ENCODE results near the gene TLCD4. TPM values are rescaled to one million over a fixed set of nuclear protein-coding genes. Genes with fewer than 3 reads are reported as not detected.
A peak's percentile ranks its signal among the peaks of the same experiment; 100 is the strongest.
"Not testable (repeated sequence)": the region's sequence is repeated elsewhere in the genome, so short reads cannot be mapped to it uniquely, and the experiment has no call there.

TLCD4 gene, protein sequence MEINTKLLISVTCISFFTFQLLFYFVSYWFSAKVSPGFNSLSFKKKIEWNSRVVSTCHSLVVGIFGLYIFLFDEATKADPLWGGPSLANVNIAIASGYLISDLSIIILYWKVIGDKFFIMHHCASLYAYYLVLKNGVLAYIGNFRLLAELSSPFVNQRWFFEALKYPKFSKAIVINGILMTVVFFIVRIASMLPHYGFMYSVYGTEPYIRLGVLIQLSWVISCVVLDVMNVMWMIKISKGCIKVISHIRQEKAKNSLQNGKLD
- 0.32 and 0.75 TPM in 2 replicates for total RNA-seq (2014; rRNA removed)
- polyA plus RNA-seq (2012) = 0.41 TPM

GRCh38 chr1:95117207-95118066 lies at the start of gene TLCD4:
Gene TLCD4 (plus strand): TSS chr1:95117355. CDS start chr1:95143902, 26,547 bp downstream.
- peak; percentile 8 for DNase-seq (ENCODE audit: low read depth)

- DNase-seq (ENCODE audit: low read depth) = no peak
Measured at GRCh38 chr1:95067568-95067967, 49.6 kb upstream of the TLCD4 start.

GRCh38 chr1:95068956-95069709 lies 48.0 kb upstream of the TLCD4 start:
- no peak for DNase-seq (ENCODE audit: low read depth)

DNA sequence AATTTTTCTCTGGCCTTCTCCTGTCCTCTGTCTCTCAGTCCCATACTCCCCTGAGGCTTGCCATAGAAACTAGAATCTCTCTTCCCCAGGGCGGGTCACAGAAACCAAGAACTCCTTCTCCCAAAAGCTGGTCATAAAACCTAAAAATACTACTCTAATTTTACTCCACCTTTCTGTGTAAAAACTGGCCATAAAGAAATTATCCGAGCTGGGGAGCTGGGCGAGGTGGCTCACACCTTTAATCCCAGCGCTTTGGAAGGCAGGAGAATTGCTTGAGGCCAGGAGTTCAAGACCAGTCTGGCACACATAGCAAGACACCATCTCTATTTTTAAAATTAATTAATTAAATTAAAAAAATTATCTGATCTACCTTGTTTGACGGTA lies 47.5 kb upstream of the TLCD4 start:
- no peak for DNase-seq (ENCODE audit: low read depth)

GRCh38 chr1:95071539-95071938 lies 45.6 kb upstream of the TLCD4 start:
- DNase-seq (ENCODE audit: low read depth) = no peak

DNA sequence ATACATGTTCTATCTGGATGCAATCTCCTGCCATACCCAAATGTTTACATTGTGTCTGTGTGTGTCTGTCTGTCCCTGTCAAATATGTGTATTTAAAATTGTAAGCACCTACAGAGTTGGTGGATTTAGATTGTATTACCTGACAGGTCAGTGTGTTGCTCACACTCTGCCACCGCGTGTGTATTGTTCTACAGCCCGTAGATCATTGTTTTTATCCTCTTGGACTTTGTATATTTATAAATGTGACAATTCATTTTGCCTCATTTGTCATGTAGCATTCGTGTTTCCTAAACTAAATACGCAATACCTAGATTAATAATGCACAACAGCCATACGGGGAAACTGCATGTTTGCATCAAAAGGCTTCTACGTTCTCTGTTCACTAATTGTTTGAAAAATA lies 45.0 kb upstream of the TLCD4 start:
- no peak for DNase-seq (ENCODE audit: low read depth)

GRCh38 chr1:95072532-95073419 lies 44.4 kb upstream of the TLCD4 start, which contains the start of gene ALG14:
Gene ALG14 (minus strand): TSS chr1:95072951. CDS start chr1:95072898, 53 bp downstream.
- DNase-seq (ENCODE audit: low read depth) = peak; percentile 94

- DNase-seq (ENCODE audit: low read depth) = no peak
Measured at GRCh38 chr1:95073446-95073845, 43.7 kb upstream of the TLCD4 start.

GRCh38 chr1:95076034-95076433 lies 41.1 kb upstream of the TLCD4 start:
- DNase-seq (ENCODE audit: low read depth) = no peak

DNA sequence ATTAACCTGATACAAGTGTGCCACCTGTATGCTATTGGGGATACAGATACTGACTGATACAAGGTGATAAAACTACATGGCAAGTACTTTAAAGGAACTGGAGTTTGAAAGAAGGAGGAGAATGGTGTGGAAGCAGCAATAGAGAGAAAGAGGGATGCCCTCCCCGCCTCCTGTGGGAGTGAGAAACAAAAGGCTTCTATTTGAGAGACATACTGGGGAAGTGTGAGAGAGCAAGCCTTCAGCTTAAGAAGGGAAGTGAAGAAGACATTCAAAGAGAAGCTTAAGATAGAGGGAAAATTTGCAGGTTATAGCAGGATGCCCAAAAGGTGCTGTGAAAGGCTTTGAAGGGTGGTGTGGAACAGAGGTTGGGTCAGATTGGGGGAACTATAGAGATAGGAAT lies 36.7 kb upstream of the TLCD4 start:
- no peak for DNase-seq (ENCODE audit: low read depth)

DNA sequence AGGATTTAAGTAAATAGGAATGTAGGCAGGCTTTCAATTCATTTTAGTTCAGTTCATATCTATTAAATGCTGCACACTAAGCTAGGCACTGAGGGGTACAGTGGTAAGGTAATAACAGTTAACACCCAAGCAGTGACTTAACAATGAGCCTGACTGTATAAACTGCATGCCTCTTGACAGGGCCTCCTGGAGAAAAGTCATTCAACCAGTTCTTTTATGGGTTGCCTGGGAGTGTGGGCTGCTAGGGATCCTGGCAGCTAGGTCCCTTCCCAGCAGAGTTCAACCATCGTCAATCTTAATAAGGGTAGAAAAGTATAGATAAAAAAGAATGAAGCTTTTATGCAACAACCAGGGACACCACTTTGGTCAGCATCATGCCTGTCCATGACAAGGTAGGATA lies 36.3 kb upstream of the TLCD4 start:
- no peak for DNase-seq (ENCODE audit: low read depth)

GRCh38 chr1:95084317-95085176 lies 32.6 kb upstream of the TLCD4 start:
- peak; percentile 34 for DNase-seq (ENCODE audit: low read depth)

- no peak for DNase-seq (ENCODE audit: low read depth)
Measured at GRCh38 chr1:95085376-95085775, 31.8 kb upstream of the TLCD4 start.

DNA sequence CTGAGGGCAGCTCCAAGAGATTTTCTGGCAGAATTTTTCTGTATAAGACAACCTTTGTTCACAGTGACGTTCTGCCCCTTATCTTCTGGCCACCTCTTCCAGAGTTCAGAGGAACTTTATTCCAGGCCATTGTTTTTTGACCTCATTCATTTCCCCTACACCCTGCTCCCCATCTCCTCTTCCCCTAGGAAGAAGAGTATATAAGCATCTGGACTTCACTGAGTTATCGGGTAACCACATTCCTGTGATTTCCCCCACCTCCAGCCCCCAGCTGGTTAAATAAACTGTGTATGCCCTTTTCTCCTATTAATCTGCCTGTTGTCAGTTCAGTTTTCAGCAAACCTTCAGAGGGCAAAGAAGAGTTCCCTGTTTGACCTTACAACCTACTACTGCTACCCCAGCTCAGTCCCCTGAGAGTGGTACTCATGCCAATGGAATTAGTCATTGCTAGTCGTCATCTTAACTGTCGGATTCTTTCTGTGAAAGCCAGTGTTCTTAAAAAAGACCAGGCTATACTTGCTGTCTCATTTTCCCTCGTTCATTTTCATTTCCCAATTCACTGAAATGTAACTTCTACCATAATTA lies 30.1 kb upstream of the TLCD4 start:
- peak; percentile 98 for DNase-seq (ENCODE audit: low read depth)

DNA sequence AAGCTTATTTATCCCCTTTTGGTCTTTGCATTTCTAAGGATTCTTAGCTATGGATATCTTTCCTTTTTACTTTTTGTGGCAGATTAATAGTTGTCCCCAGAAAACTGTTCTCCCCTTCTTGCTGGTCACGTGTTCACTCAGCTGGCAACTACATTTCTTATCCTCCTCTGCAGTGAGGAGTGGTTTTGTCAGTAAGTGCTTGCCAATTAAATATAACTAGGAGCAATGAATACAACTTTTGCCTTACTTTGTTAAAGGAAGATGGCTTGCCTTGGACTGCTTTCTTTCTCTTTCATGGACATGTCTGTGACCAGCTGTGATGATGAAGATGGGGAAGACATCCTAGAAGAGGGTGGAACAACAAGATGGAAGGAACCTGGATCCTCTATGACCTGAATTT lies 28.9 kb upstream of the TLCD4 start:
- DNase-seq (ENCODE audit: low read depth) = no peak

- DNase-seq (ENCODE audit: low read depth) = no peak
Measured at GRCh38 chr1:95089650-95090287, 27.4 kb upstream of the TLCD4 start.

- not testable (repeated sequence) for DNase-seq (ENCODE audit: low read depth)
Measured at GRCh38 chr1:95091290-95091689, 25.9 kb upstream of the TLCD4 start.

DNA sequence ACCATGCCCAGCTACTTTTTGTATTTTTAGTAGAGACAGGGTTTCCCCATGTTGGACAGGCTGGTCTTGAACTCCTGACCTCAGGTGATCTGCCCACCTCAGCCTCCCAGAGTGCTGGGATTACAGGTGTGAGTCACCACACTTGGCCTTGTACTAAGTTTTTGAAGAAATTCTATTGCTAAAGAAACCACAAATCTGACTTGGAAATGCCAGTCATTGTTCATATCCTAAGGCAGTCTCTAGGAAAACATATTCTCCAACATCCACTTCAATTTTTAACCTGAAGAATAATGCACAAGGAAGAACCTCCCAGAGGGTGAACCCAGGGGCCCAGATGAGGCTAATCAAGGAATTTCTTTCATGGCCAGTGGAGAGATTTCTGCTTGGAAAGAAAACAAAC lies 24.3 kb upstream of the TLCD4 start:
- not testable (repeated sequence) for DNase-seq (ENCODE audit: low read depth)

GRCh38 chr1:95093296-95093695 lies 23.9 kb upstream of the TLCD4 start:
- no peak for DNase-seq (ENCODE audit: low read depth)
